IMR-90 (cell line): ENCODE measurements around the gene ADCYAP1R1. TPM values are rescaled to one million over a fixed set of nuclear protein-coding genes. Genes with fewer than 3 reads are reported as not detected.

Source experiments
- ATAC-seq: fragments of 200-7000 bp; cut with Tn5 transposase; 2 replicates; pipeline ENCODE4 v1.9.1; 2020; ENCODE audit warnings: low read depth, mild to moderate bottlenecking, moderate library complexity
- BruUV-seq: library from RNA; stranded (reverse); fragments of 400-500 nt; replicated peaks from 2 replicates; lab custom pipeline; 2021; lab: Mats Ljungman, UMichigan
- CTCF ChIA-PET: fragments of 300-600 bp; formaldehyde crosslinking; extraction: SDS; loops from one replicate; lab custom pipeline; 2021; ENCODE audit warnings: antibody characterized with exemption; lab: Yijun Ruan, JAX
- POLR2A ChIA-PET: fragments of 300-600 bp; sonication (Branson Sonifier 250); formaldehyde crosslinking; loops from one replicate; lab custom pipeline; 2022; ENCODE audit warnings: antibody characterized with exemption; ENCODE audit not compliant: unreplicated experiment; lab: Charles Lee
- DNase-seq: peaks from one replicate; pipeline ENCODE4 v3.0.0; 2013
- H2AFZ ChIP-seq: replicated peaks from 2 replicates; pipeline ENCODE3; 2013; ENCODE audit warnings: low read length, mild to moderate bottlenecking; ENCODE audit not compliant: poor library complexity
- H2AK5ac ChIP-seq: 2 replicates; pipeline ENCODE4 v1.6.1; 2013; ENCODE audit warnings: low read depth, low read length, inconsistent platforms
- H2AK9ac ChIP-seq: replicated peaks from 2 replicates; pipeline ENCODE3; 2013; ENCODE audit warnings: mild to moderate bottlenecking, low read depth, low read length, moderate library complexity; ENCODE audit not compliant: poor library complexity
- H2BK120ac ChIP-seq: 2 replicates; pipeline ENCODE4 v1.6.1; 2013; ENCODE audit warnings: low read depth, low read length, inconsistent platforms
- H2BK15ac ChIP-seq: 3 replicates; pipeline ENCODE4 v1.6.1; 2013; ENCODE audit warnings: low read depth, low read length, inconsistent platforms
- H2BK20ac ChIP-seq: 2 replicates; pipeline ENCODE4 v1.6.1; 2013; ENCODE audit warnings: low read depth, mild to moderate bottlenecking, inconsistent platforms, low read length, moderate library complexity
- H2BK5ac ChIP-seq: 2 replicates; pipeline ENCODE4 v1.6.1; 2013; ENCODE audit warnings: mild to moderate bottlenecking, low read depth, low read length, inconsistent platforms; ENCODE audit not compliant: poor library complexity, severe bottlenecking
- H3K14ac ChIP-seq: replicated peaks from 2 replicates; pipeline ENCODE4 v1.6.1; 2013; ENCODE audit warnings: low read depth, low read length, inconsistent platforms
- H3K18ac ChIP-seq: 2 replicates; pipeline ENCODE4 v1.6.1; 2013; ENCODE audit warnings: low read depth, low read length, control low read depth
- H3K23ac ChIP-seq: 2 replicates; pipeline ENCODE4 v1.6.1; 2013; ENCODE audit warnings: low read depth, low read length, inconsistent platforms
- H3K27ac ChIP-seq: 2 replicates; pipeline ENCODE4 v1.5.1; 2013; ENCODE audit warnings: mild to moderate bottlenecking, control low read depth, low read length; ENCODE audit not compliant: insufficient read depth
- H3K27me3 ChIP-seq: 2 replicates; pipeline ENCODE4 v1.6.1; 2013; ENCODE audit warnings: low read length; ENCODE audit not compliant: control insufficient read depth, insufficient read depth
- H3K36me3 ChIP-seq: 2 replicates; pipeline ENCODE4 v1.6.1; 2013; ENCODE audit warnings: low read length, mixed read lengths; ENCODE audit not compliant: control insufficient read depth, insufficient read depth
- H3K4ac ChIP-seq: 2 replicates; pipeline ENCODE4 v1.6.1; 2013; ENCODE audit warnings: low read depth, low read length, inconsistent platforms
- H3K4me1 ChIP-seq: 2 replicates; pipeline ENCODE4 v1.6.1; 2013; ENCODE audit warnings: low read length, mixed read lengths; ENCODE audit not compliant: control insufficient read depth, insufficient read depth
- H3K4me2 ChIP-seq: 2 replicates; pipeline ENCODE4 v1.6.1; 2013; ENCODE audit warnings: low read depth, mild to moderate bottlenecking, control low read depth, low read length, moderate library complexity
- H3K4me3 ChIP-seq: 2 replicates; pipeline ENCODE4 v1.5.1; 2013; ENCODE audit warnings: low read depth, mild to moderate bottlenecking, control low read depth, low read length, moderate library complexity; ENCODE audit not compliant: insufficient read depth
- H3K56ac ChIP-seq: 2 replicates; pipeline ENCODE4 v1.6.1; 2013; ENCODE audit warnings: low read length, inconsistent platforms; ENCODE audit not compliant: insufficient read depth; ENCODE audit errors: extremely low read depth
- H3K79me1 ChIP-seq, 2 experiments: 2 replicates each; pipeline ENCODE4 v1.6.1; 2013; ENCODE audit warnings: low read length in 2 of 2, inconsistent platforms in 1 of 2, low read depth in 1 of 2
- H3K9ac ChIP-seq: 2 replicates; pipeline ENCODE4 v1.6.1; 2013; ENCODE audit warnings: low read depth, low read length, control low read depth
- H3K9me1 ChIP-seq: 2 replicates; pipeline ENCODE4 v1.6.1; 2013; ENCODE audit warnings: low read length, inconsistent platforms; ENCODE audit not compliant: insufficient read depth
- H3K9me3 ChIP-seq: 2 replicates; pipeline ENCODE4 v1.6.1; 2013; ENCODE audit warnings: low read length; ENCODE audit not compliant: control insufficient read depth, insufficient read depth
- H4K20me1 ChIP-seq: 2 replicates; pipeline ENCODE4 v1.6.1; 2013; ENCODE audit warnings: low read length, inconsistent platforms; ENCODE audit not compliant: insufficient read depth
- H4K5ac ChIP-seq: 2 replicates; pipeline ENCODE4 v1.6.1; 2013; ENCODE audit warnings: mild to moderate bottlenecking, low read depth, low read length, control low read depth
- H4K8ac ChIP-seq, 2 experiments: 2 replicates each; pipeline ENCODE4 v1.6.1; 2013; ENCODE audit warnings: low read depth in 2 of 2, low read length in 2 of 2, control low read depth in 1 of 2, inconsistent platforms in 1 of 2
- H4K91ac ChIP-seq: 2 replicates; pipeline ENCODE4 v1.6.1; 2013; ENCODE audit warnings: low read depth, low read length, inconsistent platforms; ENCODE audit not compliant: insufficient read depth
- NFE2L2 ChIP-seq: fragments of 150-350 bp; IDR thresholded peaks from 2 replicates; pipeline ENCODE4 v1.6.1; 2016; ENCODE audit warnings: low read depth, mild to moderate bottlenecking, low read length
- RAD21 ChIP-seq: IDR thresholded peaks from 2 replicates; pipeline ENCODE4 v1.6.1; 2012; ENCODE audit warnings: low read length, improper control_type of control experiment
- USF2 ChIP-seq: fragments of 150-350 bp; IDR thresholded peaks from 2 replicates; pipeline ENCODE4 v1.6.1; 2017; ENCODE audit warnings: mild to moderate bottlenecking, antibody characterized with exemption, low read length, low read depth
- WGBS, 2 experiments: methylation state at CpG; one replicate each; pipeline versions ENCODE4 v1.1.5 to v1.1.7; 2013; ENCODE audit warnings: missing lambda C conversion rate in 2 of 2; ENCODE audit not compliant: insufficient read length in 1 of 2; ENCODE audit errors: extremely low coverage in 2 of 2; 5-methylcytosine and 5-hydroxymethylcytosine counted together
- dilution Hi-C: fragments of 300-500 bp; cut with HindIII; formaldehyde crosslinking; loops from one replicate; pipeline ENCODE4 v1.14.3; 2018; ENCODE audit warnings: low sequenced_read_pairs; ENCODE audit not compliant: unreplicated experiment
- in situ Hi-C: fragments of 300-500 bp; cut with MboI; formaldehyde crosslinking; loops from 3 replicates; pipeline ENCODE4 v1.14.3; 2019; ENCODE audit warnings: low sequenced_read_pairs, inconsistent platforms, mixed read lengths
- intact Hi-C: fragments of 100-400 bp; cut with micrococcal nuclease; formaldehyde crosslinking; loops from 2 replicates; pipeline ENCODE4 v1.10.0; 2022
- polyA plus RNA-seq, 3 experiments: library from polyadenylated mRNA; depleted of rRNA; stranded (reverse); fragments of >200 nt; gene quantifications; 2 replicates each; pipeline ENCODE4 v1.2.3, GENCODE V29; 2012; ENCODE audit warnings: low replicate concordance in 1 of 3
- total RNA-seq: library from RNA; depleted of rRNA; stranded (reverse); fragments of >200 nt; gene quantifications from 2 replicates; pipeline ENCODE4 v1.2.3, GENCODE V29; 2012

The ADCYAP1R1 gene
- total and polyA plus RNA-seq, 2 of the 4 experiments (the other 2 are of a cell fraction) = not detected

GRCh38 chr7:31065840-31066239 is 13.7 kb downstream of the ADCYAP1R1 start:
- Histone ChIP-seq H2BK15ac (no peak overlapping the region), H3K4me3 (no peak overlapping the region), H2BK120ac (no peak overlapping the region), H4K8ac (no peak overlapping the region), H4K20me1 (no peaks in the 10 kb centered on the region), H2AK5ac (no peak overlapping the region), H3K18ac (no peak overlapping the region), H3K79me1 (no peaks in the 10 kb centered on the region), H3K4ac (no peak overlapping the region), H3K36me3 (no peaks in the 10 kb centered on the region), H2AFZ (no peak overlapping the region), H3K9ac (no peak overlapping the region), H3K23ac (no peak overlapping the region), H4K5ac (no peak overlapping the region), H2BK20ac (no peak overlapping the region), H4K91ac (no peak overlapping the region), H3K9me1 (no peaks in the 10 kb centered on the region), H3K9me3 (no peaks in the 10 kb centered on the region), H3K14ac (no peak overlapping the region), H3K27me3 (peaks cover 6% of the 10 kb centered on the region; the same call in 1 of the 2 replicates), H2AK9ac (no peak overlapping the region), H3K4me2 (no peak overlapping the region), H2BK5ac (no peak overlapping the region), H3K4me1 (no peaks in the 10 kb centered on the region), H3K56ac (no peak overlapping the region), H3K27ac (no peak overlapping the region)
- dilution Hi-C loops = no loop called here
- no TSS peak for BruUV-seq
- POLR2A ChIA-PET = no interaction called here
- ATAC-seq = no peak
- TF ChIP-seq NFE2L2 (no peak), USF2 (no peak), RAD21 (no peak)
- intact Hi-C loops = no loop called here
- 76% methylated on average over 7 of the region's 7 CpGs; no CpG with 5 or more reads in 1 of the 2 experiments for WGBS, 2 experiments
- in situ Hi-C loops = no loop called here
- DNase-seq = no peak
- CTCF ChIA-PET = no interaction called here
